GM18520 (cell line): ENCODE data around the gene EPHA8.

Experiments used
- ATAC-seq: cut with Tn5 transposase; IDR thresholded peaks from one replicate; pipeline ENCODE4 v1.9.1; 2021; ENCODE audit not compliant: unreplicated experiment

EPHA8 gene

GRCh38 chr1:22588899-22589422, 25.7 kb downstream of the EPHA8 start:
- ATAC-seq: no peak

DNA sequence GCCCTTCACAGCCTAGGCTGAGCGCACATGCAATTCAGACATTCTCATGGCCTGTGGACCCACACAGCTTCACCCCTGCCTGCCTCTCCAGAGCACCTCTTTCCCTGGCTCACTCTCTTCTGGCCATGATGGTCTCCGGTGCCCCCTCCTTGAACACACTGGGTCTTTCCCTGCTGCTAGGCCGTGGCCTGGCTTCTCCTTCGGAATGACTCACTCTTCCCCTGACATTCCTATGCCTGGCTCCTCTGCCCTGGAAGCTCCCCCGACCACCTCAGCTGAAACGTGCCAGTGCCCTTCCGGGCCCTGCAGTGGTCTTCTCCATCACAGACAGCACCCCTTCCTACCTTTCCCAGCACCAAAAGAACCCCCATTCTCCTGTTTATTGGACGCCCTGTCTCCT, 28.3 kb downstream of the EPHA8 start:
- ATAC-seq: no peak

DNA sequence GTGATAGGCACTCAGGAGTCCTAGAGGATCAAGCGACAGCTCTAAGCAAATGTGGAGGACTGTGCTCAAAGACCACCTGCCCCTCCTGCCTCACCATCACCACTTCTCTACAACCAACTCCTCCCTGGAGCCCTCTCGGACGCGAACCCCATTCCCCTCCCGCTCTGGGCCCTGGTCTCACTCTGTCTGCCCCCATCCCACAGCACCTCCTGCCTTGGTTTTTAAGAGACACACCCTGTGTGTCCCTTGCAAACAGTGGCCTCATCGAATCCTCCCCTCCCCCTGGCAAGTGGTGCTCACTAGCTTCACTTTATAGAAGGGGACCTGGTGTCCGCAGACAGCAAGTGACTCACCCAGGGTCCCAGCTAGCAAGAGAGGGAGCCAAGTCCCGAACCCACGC, 28.8 kb downstream of the EPHA8 start:
- no peak for ATAC-seq

- ATAC-seq: no peak
Observed at GRCh38 chr1:22592919-22593790, 29.9 kb downstream of the EPHA8 start.

DNA sequence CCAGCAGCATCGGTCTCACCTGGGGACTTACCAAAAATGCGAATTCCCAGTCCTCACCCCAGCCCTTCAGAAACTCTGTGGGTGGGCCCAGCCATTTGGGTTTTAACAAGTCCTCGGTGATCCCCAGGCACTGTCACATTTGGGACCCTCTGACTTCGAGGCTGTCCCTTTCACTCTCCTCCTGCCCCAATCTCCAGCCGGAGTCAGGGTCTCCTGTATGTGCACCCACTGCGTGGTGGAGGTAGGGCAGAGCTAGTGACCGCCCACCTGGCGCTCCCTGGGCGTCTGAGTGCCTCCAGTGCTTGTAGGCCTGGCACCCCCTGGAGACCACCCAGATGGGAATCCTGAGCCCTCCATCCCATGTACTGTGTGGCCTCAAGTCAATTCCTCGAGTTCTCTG, 31.1 kb downstream of the EPHA8 start:
- no peak for ATAC-seq

DNA sequence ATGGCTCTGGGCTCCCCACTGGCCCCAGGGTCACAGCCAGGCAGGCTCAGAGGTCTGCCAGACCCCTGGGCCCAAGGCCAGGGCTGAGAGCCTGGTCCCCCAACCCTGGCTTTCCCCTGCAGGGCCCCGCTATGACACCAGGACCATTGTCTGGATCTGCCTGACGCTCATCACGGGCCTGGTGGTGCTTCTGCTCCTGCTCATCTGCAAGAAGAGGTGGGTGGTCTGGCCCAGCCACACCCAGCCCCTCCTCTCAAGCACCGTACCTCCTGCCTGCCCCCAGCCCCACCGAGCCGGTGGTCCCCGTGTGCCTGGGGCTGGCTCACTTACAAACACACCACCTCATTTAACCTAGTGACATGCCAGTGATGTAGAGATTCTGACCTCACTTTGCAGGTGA, 31.8 kb downstream of the EPHA8 start:
- ATAC-seq: no peak

GRCh38 chr1:22597301-22597965, 34.1 kb downstream of the EPHA8 start:
- ATAC-seq: no peak

- ATAC-seq: no peak
Observed at GRCh38 chr1:22597996-22598395, 34.7 kb downstream of the EPHA8 start.

DNA sequence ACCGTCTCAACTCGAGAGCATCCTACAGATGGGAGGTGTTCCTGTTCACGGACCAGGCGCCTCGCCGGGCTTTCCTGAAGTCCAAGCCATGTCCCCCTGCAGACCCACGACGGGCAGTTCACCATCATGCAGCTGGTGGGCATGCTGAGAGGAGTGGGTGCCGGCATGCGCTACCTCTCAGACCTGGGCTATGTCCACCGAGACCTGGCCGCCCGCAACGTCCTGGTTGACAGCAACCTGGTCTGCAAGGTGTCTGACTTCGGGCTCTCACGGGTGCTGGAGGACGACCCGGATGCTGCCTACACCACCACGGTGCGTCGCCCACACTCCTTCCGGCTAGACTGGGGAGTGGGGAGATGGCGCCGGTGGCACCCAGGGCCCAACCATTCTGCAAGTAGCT, 35.4 kb downstream of the EPHA8 start:
- no peak for ATAC-seq

- no peak for ATAC-seq
Observed at GRCh38 chr1:22600071-22600816, 37.0 kb downstream of the EPHA8 start.

- no peak for ATAC-seq
Observed at GRCh38 chr1:22600817-22601605, 37.7 kb downstream of the EPHA8 start.

DNA sequence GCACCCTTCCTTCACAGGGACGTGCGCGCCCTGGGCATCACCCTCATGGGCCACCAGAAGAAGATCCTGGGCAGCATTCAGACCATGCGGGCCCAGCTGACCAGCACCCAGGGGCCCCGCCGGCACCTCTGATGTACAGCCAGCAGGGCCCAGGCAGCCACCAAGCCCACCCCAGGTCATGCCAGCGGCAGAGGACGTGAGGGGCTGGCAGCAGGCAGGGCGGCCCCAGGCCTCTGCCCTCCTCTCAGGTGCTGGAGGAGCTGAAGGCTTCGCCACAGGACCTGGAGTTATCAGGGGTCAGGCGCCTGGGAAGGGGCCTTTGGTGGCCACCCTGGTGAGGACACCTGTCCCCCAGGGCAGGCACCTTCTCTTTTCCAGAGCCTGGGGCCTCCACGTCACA, 38.3 kb downstream of the EPHA8 start:
- no peak for ATAC-seq

- no peak for ATAC-seq
Observed at GRCh38 chr1:22602060-22602740, 38.9 kb downstream of the EPHA8 start.

DNA sequence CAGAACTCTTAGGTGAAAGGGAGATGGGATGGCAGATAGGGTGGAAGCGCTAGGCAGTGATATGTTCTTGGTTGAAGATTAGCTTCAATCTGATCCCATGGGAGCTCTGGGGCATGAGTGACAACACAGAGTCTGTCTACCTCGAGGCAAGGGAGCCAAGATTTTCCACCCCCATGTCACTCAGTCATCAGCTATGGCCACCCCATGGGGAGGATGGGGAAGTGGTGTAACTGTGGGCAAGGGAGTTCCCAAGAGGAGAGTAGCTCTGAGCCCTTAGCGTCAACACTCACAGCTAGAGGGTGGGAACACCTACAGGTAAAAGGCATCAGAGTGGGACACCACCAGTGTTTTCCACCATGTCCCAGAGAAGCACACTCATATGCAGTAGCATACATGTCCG, 42.9 kb downstream of the EPHA8 start:
- no peak for ATAC-seq

- no peak for ATAC-seq
Observed at GRCh38 chr1:22607154-22607553, 43.9 kb downstream of the EPHA8 start.

DNA sequence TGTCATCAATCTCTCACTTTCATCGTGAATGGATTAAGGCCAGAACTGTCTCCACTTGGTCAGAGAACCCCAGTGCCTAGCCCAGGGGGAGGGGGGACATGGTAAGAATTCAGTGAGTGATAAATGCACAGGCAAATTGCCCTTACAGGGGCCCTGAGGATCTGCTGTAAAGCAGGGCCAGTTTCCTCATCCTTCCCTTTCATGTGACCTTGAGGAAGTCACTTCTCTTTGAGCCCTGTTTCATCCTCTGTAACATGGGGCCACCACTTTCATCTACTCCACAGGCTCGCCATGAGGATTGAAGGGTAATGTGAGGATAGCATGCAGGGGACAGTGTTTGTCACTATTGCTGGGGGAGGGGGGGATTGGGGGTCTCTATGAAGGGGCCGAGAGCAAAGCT, 45.1 kb downstream of the EPHA8 start:
- no peak for ATAC-seq

DNA sequence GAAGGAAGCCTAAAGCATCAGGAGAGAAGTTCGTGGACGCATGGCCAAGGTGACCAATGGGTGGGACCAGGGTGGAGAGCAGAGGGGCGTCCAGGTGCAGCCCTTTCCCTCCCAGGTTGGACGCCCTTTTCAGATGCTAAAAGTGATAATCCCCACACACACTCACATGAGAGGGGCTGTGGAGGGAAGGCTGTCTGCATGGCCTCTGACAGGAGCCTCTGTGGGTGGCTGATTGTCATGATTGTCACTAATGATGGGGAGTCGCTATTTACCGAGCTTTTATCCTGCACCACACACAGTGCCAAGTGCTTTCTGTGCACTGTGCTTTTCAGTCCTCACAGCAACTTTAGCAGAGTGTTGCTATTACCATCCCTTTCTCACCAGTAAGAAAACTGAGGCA, 46.0 kb downstream of the EPHA8 start:
- no peak for ATAC-seq

- no peak for ATAC-seq
Observed at GRCh38 chr1:22611530-22611947, 48.2 kb downstream of the EPHA8 start.

DNA sequence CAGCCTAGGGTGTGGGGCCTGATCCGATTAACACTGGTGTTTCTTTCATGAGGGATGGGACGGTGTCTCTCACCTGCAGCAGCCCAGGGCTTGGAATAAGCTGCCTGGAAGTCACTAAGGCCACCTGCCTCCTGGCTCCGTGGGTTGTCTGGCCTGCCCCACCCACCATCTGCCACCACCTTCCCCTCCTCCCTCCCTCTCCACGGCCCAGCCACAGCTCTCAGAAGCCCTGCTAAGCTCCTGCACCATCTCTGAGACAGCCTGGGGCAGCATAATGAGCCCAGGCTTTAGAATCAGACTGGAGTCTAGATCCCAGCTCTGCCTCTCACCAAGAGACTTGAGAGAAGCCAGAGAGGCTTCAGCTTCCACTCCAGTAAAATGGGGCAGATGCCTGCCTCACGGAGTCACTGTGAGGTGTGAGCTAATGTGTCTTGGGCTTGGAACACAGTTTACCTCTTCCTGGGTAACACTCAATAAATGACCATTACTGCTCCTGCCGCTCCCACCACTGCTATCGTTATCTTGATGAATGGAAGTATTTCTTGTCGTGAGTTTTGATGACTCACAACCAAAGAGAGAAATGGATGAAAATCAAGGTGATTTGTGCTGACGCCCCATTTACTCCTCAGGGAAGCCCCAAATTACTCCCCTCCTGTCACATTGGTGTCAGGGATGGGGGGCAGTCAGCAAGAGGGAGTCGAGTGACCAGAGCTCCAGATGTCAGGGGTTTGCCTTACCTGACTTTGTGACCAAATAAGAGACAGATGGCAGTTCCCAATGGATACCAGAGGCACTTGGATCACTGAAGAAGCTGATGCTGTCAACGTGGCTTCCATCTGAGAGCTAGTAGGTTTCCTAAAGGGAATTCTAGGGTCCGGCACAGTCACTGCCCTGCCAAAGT, 49.6 kb downstream of the EPHA8 start:
- ATAC-seq: no peak
